Endothelial cell of umbilical vein (primary cell): ENCODE data around the gene NSD2. TPM values are rescaled to one million over a fixed set of nuclear protein-coding genes. Genes with fewer than 3 reads are reported as not detected.
"Not testable (repeated sequence)": the region's sequence is repeated elsewhere in the genome, so short reads cannot be mapped to it uniquely, and the experiment has no call there.

ENCODE experiments used
- BruUV-seq: library from RNA; stranded (reverse); fragments of 400-500 nt; replicated peaks from 2 replicates; lab custom pipeline; 2021; lab: Mats Ljungman, UMichigan
- CTCF ChIA-PET: fragments of 300-600, 350-600 bp; sonication (Branson Sonifier 250); formaldehyde crosslinking; loops from one replicate; lab custom pipeline; 2021; ENCODE audit warnings: antibody characterized with exemption, inconsistent platforms; lab: Charles Lee
- POLR2A ChIA-PET: fragments of 300-600, 350-600 bp; sonication (Branson Sonifier 250); formaldehyde crosslinking; loops from one replicate; lab custom pipeline; 2021; ENCODE audit warnings: antibody characterized with exemption, inconsistent platforms; lab: Charles Lee
- DNase-seq: peaks from one replicate; pipeline ENCODE4 v3.0.0-alpha.2; 2011; ENCODE audit warnings: low read depth, low spot score
- FAIRE-seq: peaks from 2 replicates; lab custom pipeline; 2011; peaks lifted over from hg19 to GRCh38; lab: Jason Lieb, UNC
- H2AFZ ChIP-seq: 2 replicates; pipeline ENCODE4 v1.6.0; 2012; ENCODE audit warnings: low read depth, low read length, control low read depth, inconsistent platforms
- H3K27ac ChIP-seq: 2 replicates; pipeline ENCODE4 v1.5.1; 2011; ENCODE audit warnings: low read depth, mild to moderate bottlenecking, control low read depth, low read length, moderate library complexity; ENCODE audit not compliant: insufficient read depth
- H3K27me3 ChIP-seq, 2 experiments: 2 replicates each; pipeline versions ENCODE4 v1.6.0 to v1.6.1; 2011; ENCODE audit warnings: low read length in 2 of 2, mixed read lengths in 1 of 2; ENCODE audit not compliant: control insufficient read depth in 2 of 2, insufficient read depth in 2 of 2
- H3K36me3 ChIP-seq, 2 experiments: 2 replicates in 1 of 2; 3 replicates in 1 of 2; pipeline ENCODE4 v1.5.1; 2011; ENCODE audit warnings: low read length in 2 of 2, mild to moderate bottlenecking in 1 of 2, moderate library complexity in 1 of 2; ENCODE audit not compliant: control insufficient read depth in 2 of 2, insufficient read depth in 2 of 2; ENCODE audit errors: extremely low read depth in 1 of 2
- H3K4me1 ChIP-seq: 3 replicates; pipeline ENCODE4 v1.5.1; 2011; ENCODE audit warnings: mild to moderate bottlenecking, low read length; ENCODE audit not compliant: control insufficient read depth, insufficient read depth; ENCODE audit errors: extremely low read depth
- H3K4me2 ChIP-seq: 2 replicates; pipeline ENCODE4 v1.6.1; 2011; ENCODE audit warnings: low read length, control low read depth, mixed read lengths; ENCODE audit not compliant: insufficient read depth
- H3K4me3 ChIP-seq, 3 experiments: fragments of 200-600 bp in 1 of 3; sonication (generic), shearing (Covaris generic) in 1 of 3; replicated peaks in 1 of 3; 2 replicates each; pipeline ENCODE4 v1.5.1; 2011 to 2016; ENCODE audit warnings: control low read depth in 3 of 3, low read length in 3 of 3, mild to moderate bottlenecking in 2 of 3, inconsistent platforms in 1 of 3, low read depth in 1 of 3, moderate library complexity in 1 of 3; ENCODE audit not compliant: insufficient read depth in 1 of 3
- H3K79me2 ChIP-seq: 2 replicates; pipeline ENCODE4 v1.6.0; 2012; ENCODE audit warnings: low read length, inconsistent platforms; ENCODE audit not compliant: control insufficient read depth, insufficient read depth
- H3K9ac ChIP-seq: replicated peaks from 2 replicates; pipeline ENCODE3; 2011; ENCODE audit warnings: low read length, control low read depth; ENCODE audit not compliant: insufficient read depth; ENCODE audit errors: extremely low read depth
- H3K9me1 ChIP-seq: replicated peaks from 3 replicates; pipeline ENCODE4 v1.6.0; 2011; ENCODE audit warnings: mild to moderate bottlenecking, low read length; ENCODE audit not compliant: control insufficient read depth, insufficient read depth; ENCODE audit errors: extremely low read depth
- H3K9me3 ChIP-seq: replicated peaks from 2 replicates; pipeline ENCODE4 v1.5.1; 2012; ENCODE audit warnings: low read length, inconsistent platforms; ENCODE audit not compliant: control insufficient read depth, insufficient read depth
- H4K20me1 ChIP-seq: replicated peaks from 2 replicates; pipeline ENCODE3; 2011; ENCODE audit warnings: mild to moderate bottlenecking, low read length; ENCODE audit not compliant: control insufficient read depth, insufficient read depth; ENCODE audit errors: extremely low read depth
- EZH2 ChIP-seq: IDR thresholded peaks from 2 replicates; pipeline ENCODE4 v1.6.1; 2012; ENCODE audit warnings: borderline replicate concordance, low read depth, mild to moderate bottlenecking, moderate library complexity, low read length, inconsistent platforms; ENCODE audit not compliant: severe bottlenecking
- GATA2 ChIP-seq: IDR thresholded peaks from 2 replicates; pipeline ENCODE4 v1.7.0; 2011; ENCODE audit warnings: low read depth, mild to moderate bottlenecking, moderate library complexity, mixed read lengths, low read length; ENCODE audit not compliant: insufficient read length, insufficient read depth
- MYC ChIP-seq: IDR thresholded peaks from one replicate; pipeline ENCODE4 v1.6.1; 2011; ENCODE audit warnings: mild to moderate bottlenecking, low read depth, low read length
- POLR2A ChIP-seq: IDR thresholded peaks from 2 replicates; pipeline ENCODE4 v1.6.1; 2012; ENCODE audit warnings: low read depth, mild to moderate bottlenecking, control low read depth, low read length
- dilution Hi-C: fragments of 300-500 bp; cut with MboI; formaldehyde crosslinking; loops from one replicate; pipeline ENCODE4 v1.15.0; 2019; ENCODE audit warnings: low sequenced_read_pairs; ENCODE audit not compliant: extremely low pct_ligation_motif_present
- intact Hi-C: fragments of 100-400 bp; cut with micrococcal nuclease; formaldehyde crosslinking; loops from one replicate; pipeline ENCODE4 v1.10.0; 2022
- polyA plus RNA-seq, 4 experiments: library from polyadenylated mRNA; depleted of rRNA in 3 of 4; stranded (reverse) in 3 of 4; unstranded in 1 of 4; fragments of >200 nt; gene quantifications; 2 replicates each; pipeline versions ENCODE4 v1.2.1 to v1.2.3, GENCODE V29; 2011 to 2012; ENCODE audit warnings: missing spikeins in 1 of 4
- total RNA-seq: library from RNA; stranded (reverse); gene quantifications from 2 replicates; pipeline ENCODE4 v1.2.3, GENCODE V29; 2021
- TF ChIP-seq, protein P1 (sequence below): IDR thresholded peaks from 2 replicates; pipeline ENCODE4 v1.6.1; 2011; ENCODE audit not compliant: insufficient read depth, insufficient read length
- TF ChIP-seq, protein P2 (sequence below), 2 donors: IDR thresholded peaks; 1 replicate in 1 of 2; 2 replicates in 1 of 2; pipeline ENCODE4 v1.5.1; 2011; ENCODE audit warnings: low read length in 2 of 2, mild to moderate bottlenecking in 2 of 2, moderate library complexity in 2 of 2, control low read depth in 1 of 2, inconsistent platforms in 1 of 2, low read depth in 1 of 2; ENCODE audit not compliant: insufficient read depth in 1 of 2; ENCODE audit errors: extremely low read depth in 1 of 2

Gene NSD2
- total and polyA plus RNA-seq, 2 donors (not counting 3 experiments of a cell fraction or from before 2014, with no cell fraction given), result 31.3 to 171 TPM

DNA sequence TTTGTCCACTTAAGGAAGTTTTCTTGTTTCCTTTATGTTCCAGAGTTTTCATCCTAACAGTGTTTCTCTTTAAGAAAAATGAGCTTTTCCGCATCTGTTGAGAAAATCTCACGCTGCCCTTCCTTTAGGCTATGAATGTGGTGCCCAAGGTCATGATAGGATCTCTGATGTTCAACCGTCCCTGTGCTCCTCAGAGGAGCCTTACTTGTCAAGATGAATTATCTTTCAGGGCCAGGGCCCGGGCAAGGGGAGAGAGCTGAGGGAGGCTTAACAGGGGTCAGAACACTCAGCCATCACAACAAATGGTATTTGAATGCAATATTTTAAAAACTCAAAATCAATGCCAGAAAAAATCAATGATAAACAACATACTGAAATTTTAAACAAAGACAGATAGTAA lies 143.8 kb downstream of the NSD2 start:
- H3K9me1 ChIP-seq, result no peaks in the 10 kb centered on the region
- H3K27me3 ChIP-seq, result peaks cover 0 to 4% of the 10 kb centered on the region in 2 experiments
- H3K9ac ChIP-seq, result no peak overlapping the region
- dilution Hi-C loops, result no loop called here
- H3K27ac ChIP-seq, result no peak overlapping the region
- H3K4me3 ChIP-seq, result no peak overlapping the region
- DNase-seq, result no peak
- no peaks in the 10 kb centered on the region for H3K9me3 ChIP-seq
- no peak overlapping the region for H3K4me2 ChIP-seq
- no peaks in the 10 kb centered on the region for H4K20me1 ChIP-seq
- intact Hi-C loops, result no loop called here
- H3K36me3 ChIP-seq, result no peaks in the 10 kb centered on the region
- peaks cover 2% of the 10 kb centered on the region for H3K4me1 ChIP-seq
- ChIA-PET POLR2A (no interaction called here), CTCF (no interaction called here)
- H3K79me2 ChIP-seq, result no peaks in the 10 kb centered on the region
- no peak for FAIRE-seq
- no peak for TF ChIP-seq GATA2
- TF ChIP-seq, protein P1, sequence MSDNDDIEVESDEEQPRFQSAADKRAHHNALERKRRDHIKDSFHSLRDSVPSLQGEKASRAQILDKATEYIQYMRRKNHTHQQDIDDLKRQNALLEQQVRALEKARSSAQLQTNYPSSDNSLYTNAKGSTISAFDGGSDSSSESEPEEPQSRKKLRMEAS, result no peak
- TF ChIP-seq POLR2A, result no peak
- no peak for TF ChIP-seq MYC
- TF ChIP-seq, protein P2, sequence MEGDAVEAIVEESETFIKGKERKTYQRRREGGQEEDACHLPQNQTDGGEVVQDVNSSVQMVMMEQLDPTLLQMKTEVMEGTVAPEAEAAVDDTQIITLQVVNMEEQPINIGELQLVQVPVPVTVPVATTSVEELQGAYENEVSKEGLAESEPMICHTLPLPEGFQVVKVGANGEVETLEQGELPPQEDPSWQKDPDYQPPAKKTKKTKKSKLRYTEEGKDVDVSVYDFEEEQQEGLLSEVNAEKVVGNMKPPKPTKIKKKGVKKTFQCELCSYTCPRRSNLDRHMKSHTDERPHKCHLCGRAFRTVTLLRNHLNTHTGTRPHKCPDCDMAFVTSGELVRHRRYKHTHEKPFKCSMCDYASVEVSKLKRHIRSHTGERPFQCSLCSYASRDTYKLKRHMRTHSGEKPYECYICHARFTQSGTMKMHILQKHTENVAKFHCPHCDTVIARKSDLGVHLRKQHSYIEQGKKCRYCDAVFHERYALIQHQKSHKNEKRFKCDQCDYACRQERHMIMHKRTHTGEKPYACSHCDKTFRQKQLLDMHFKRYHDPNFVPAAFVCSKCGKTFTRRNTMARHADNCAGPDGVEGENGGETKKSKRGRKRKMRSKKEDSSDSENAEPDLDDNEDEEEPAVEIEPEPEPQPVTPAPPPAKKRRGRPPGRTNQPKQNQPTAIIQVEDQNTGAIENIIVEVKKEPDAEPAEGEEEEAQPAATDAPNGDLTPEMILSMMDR (IDR thresholded peaks at IDR 0.05; ENCODE audit: extremely low read depth in 1 of 2, insufficient read depth in 1 of 2, low read depth in 1 of 2, low read length in 2 of 2), result no peak
- no peak for TF ChIP-seq EZH2
- H2AFZ ChIP-seq, result no peak overlapping the region
- no TSS peak for BruUV-seq

DNA sequence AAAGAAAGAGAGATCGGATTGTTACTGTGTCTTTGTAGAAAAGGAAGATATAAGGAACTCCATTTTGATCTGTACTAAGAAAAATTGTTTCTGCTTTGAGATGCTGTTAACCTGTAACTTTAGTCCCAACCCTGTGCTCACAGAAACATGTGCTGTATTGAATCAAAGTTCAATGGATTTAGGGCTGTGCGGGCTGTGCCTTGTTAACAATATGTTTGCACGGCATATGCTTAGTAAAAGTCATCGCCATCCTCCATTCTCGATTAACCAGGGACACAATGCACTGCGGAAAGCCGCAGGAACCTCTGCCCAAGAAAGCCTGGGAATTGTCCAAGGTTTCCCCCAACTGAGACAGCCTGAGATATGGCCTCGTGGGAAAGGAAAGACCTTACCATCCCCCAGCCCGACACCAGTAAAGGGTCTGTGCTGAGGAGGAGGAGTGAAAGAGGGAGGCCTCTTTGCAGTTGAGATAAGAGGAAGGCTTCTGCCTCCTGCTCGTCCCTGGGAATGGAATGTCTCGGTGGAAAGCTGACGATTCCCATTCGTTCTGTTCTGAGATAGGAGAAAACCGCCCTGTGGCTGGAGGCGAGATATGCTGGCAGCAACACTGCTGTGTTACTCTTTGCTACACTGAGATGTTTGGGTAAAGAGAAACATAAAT lies 150.3 kb downstream of the NSD2 start:
- DNase-seq, BruUV-seq, intact Hi-C loops, H3K4me3 ChIP-seq, H3K4me1 ChIP-seq, H3K4me2 ChIP-seq, H3K27ac ChIP-seq, H3K9ac ChIP-seq, H3K79me2 ChIP-seq, H3K9me1 ChIP-seq, H3K9me3 ChIP-seq, dilution Hi-C loops, POLR2A ChIA-PET, H2AFZ ChIP-seq, H3K36me3 ChIP-seq, H4K20me1 ChIP-seq, FAIRE-seq, CTCF ChIA-PET: not testable (repeated sequence)
- peaks cover 10 to 20% of the 10 kb centered on the region in 2 experiments for H3K27me3 ChIP-seq
